DOHH2 (cell line): ENCODE results near the gene ZFPM1.

ENCODE experiments used
- H3F3A ChIP-seq: fragments of 200-600 bp; sonication (generic), shearing (Covaris generic); 2 replicates; pipeline ENCODE4 v1.6.0; 2016; ENCODE audit warnings: antibody characterized with exemption, mild to moderate bottlenecking; ENCODE audit not compliant: control insufficient read depth, insufficient read depth
- H3K27ac ChIP-seq: fragments of 200-600 bp; sonication (generic); 2 replicates; pipeline ENCODE4 v1.5.1; 2014; ENCODE audit warnings: low read depth, mild to moderate bottlenecking, low read length, moderate library complexity
- H3K27me3 ChIP-seq: fragments of 200-600 bp; sonication (generic); 2 replicates; pipeline ENCODE4 v1.6.1; 2014; ENCODE audit warnings: mild to moderate bottlenecking, low read length, mixed read lengths; ENCODE audit not compliant: control insufficient read depth
- H3K36me3 ChIP-seq: fragments of 200-600 bp; sonication (generic); 2 replicates; pipeline ENCODE4 v1.6.1; 2014; ENCODE audit warnings: mild to moderate bottlenecking, low read length, moderate library complexity, mixed read lengths; ENCODE audit not compliant: control insufficient read depth
- H3K4me1 ChIP-seq: fragments of 200-600 bp; sonication (generic); 2 replicates; pipeline ENCODE4 v1.6.1; 2014; ENCODE audit warnings: mild to moderate bottlenecking, low read length, mixed read lengths; ENCODE audit not compliant: control insufficient read depth
- H3K4me2 ChIP-seq: fragments of 200-600 bp; sonication (generic); 2 replicates; pipeline ENCODE4 v1.6.0; 2014; ENCODE audit warnings: mild to moderate bottlenecking, low read length, moderate library complexity
- H3K4me3 ChIP-seq: fragments of 200-600 bp; sonication (generic); 2 replicates; pipeline ENCODE4 v1.5.1; 2014; ENCODE audit warnings: mild to moderate bottlenecking, low read length, mixed read lengths
- H3K79me2 ChIP-seq: fragments of 200-600 bp; sonication (generic); 2 replicates; pipeline ENCODE4 v1.6.1; 2014; ENCODE audit warnings: mild to moderate bottlenecking, low read length, mixed read lengths; ENCODE audit not compliant: control insufficient read depth
- H3K9me2 ChIP-seq: fragments of 200-600 bp; sonication (generic); replicated peaks from 2 replicates; pipeline ENCODE4 v1.6.1; 2014; ENCODE audit warnings: mild to moderate bottlenecking, low read length, mixed read lengths; ENCODE audit not compliant: control insufficient read depth
- H3K9me3 ChIP-seq: fragments of 200-600 bp; sonication (generic); 2 replicates; pipeline ENCODE4 v1.6.1; 2014; ENCODE audit warnings: antibody characterized with exemption, low read length, mixed read lengths; ENCODE audit not compliant: control insufficient read depth, insufficient read depth
- H4K20me1 ChIP-seq: fragments of 200-600 bp; sonication (generic); 2 replicates; pipeline ENCODE4 v1.6.0; 2014; ENCODE audit warnings: low read depth, mild to moderate bottlenecking, antibody characterized with exemption, low read length, moderate library complexity; ENCODE audit not compliant: control insufficient read depth, insufficient read depth
- EZH2phosphoT487 ChIP-seq: fragments of 200-600 bp; sonication (generic); IDR thresholded peaks from 2 replicates; pipeline ENCODE4 v1.6.1; 2017; ENCODE audit warnings: borderline replicate concordance, mild to moderate bottlenecking, antibody characterized with exemption, low read length, moderate library complexity, mixed read lengths
- TF ChIP-seq, protein P1 (sequence below): fragments of 200-600 bp; sonication (generic); IDR thresholded peaks from one replicate; pipeline ENCODE4 v1.5.1; 2014; ENCODE audit warnings: antibody characterized with exemption, mild to moderate bottlenecking, low read depth, low read length; ENCODE audit not compliant: poor library complexity, severe bottlenecking

Gene ZFPM1

DNA sequence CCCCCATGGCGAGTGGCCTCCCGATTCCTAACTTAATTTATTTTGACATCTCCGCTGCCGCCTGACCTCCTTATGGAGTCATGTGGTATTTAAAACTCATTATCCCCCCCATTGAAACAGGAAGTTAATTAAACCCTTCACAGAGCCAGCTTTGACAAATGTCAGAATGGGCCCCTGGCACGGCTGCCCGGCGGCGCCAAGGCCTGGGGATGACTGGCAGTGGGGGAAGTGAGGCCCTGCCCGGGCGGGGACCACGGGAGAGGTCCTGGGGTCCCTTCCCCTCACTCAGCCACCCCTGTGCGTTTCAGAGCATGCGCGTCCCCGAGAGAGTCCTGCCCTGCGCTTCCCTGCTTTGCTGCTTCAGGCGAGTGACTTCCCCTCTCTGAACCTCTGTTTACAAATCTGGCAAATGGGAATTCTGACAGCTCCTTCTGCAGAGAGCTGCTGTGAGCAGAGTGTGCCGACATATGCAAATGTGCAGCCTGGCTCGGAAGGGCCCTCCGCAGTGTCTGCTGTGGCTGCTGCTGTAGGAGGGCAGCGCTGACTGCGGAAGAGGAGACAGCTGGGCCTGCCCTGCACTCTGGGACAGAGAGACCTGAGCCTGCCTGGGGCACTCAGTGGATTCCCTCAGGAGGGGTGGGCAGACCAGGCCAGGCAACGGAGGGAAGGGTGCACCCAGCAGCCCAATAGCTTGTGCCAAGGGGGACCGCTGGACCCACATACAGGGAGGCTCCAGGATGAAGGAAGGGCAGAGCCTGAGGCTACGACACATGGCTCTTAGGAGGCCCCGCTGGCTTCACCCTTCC lies 4.4 kb upstream of the ZFPM1 start:
- Histone ChIP-seq H3K4me1 (peaks cover 22% of the 10 kb centered on the region), H3K9me2 (no peaks in the 10 kb centered on the region), H3F3A (no peaks in the 10 kb centered on the region), H4K20me1 (no peaks in the 10 kb centered on the region), H3K79me2 (no peaks in the 10 kb centered on the region), H3K9me3 (no peaks in the 10 kb centered on the region), H3K36me3 (no peaks in the 10 kb centered on the region), H3K27ac (no peak overlapping the region), H3K4me3 (no peak overlapping the region), H3K4me2 (peak overlapping the region; percentile 24; the same call in 1 of the 2 replicates), H3K27me3 (peaks cover 5% of the 10 kb centered on the region)
- TF ChIP-seq, protein P1, sequence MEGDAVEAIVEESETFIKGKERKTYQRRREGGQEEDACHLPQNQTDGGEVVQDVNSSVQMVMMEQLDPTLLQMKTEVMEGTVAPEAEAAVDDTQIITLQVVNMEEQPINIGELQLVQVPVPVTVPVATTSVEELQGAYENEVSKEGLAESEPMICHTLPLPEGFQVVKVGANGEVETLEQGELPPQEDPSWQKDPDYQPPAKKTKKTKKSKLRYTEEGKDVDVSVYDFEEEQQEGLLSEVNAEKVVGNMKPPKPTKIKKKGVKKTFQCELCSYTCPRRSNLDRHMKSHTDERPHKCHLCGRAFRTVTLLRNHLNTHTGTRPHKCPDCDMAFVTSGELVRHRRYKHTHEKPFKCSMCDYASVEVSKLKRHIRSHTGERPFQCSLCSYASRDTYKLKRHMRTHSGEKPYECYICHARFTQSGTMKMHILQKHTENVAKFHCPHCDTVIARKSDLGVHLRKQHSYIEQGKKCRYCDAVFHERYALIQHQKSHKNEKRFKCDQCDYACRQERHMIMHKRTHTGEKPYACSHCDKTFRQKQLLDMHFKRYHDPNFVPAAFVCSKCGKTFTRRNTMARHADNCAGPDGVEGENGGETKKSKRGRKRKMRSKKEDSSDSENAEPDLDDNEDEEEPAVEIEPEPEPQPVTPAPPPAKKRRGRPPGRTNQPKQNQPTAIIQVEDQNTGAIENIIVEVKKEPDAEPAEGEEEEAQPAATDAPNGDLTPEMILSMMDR, result no peak
- no peak for TF ChIP-seq EZH2phosphoT487

DNA sequence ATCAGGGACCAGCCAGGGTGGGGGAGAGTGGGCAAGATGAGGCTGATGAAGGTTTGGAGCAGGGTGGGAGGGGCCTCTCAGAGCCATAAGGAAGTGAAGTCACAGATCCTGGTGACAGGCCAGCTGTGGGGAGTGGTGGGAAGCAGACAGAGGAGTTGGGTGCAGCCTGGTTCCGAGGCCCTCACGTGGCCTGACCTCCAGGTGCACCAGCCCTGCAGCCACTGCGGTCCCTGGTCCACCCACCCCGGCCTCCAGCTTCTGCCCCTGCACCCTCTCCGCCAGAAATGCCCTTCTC lies 3.9 kb upstream of the ZFPM1 start:
- Histone ChIP-seq H3K9me2 (no peaks in the 10 kb centered on the region), H3K4me3 (no peak overlapping the region), H3F3A (no peaks in the 10 kb centered on the region), H3K27ac (no peak overlapping the region), H3K36me3 (no peaks in the 10 kb centered on the region), H3K4me2 (no peak overlapping the region), H3K79me2 (no peaks in the 10 kb centered on the region), H3K9me3 (no peaks in the 10 kb centered on the region), H3K4me1 (peaks cover 27% of the 10 kb centered on the region), H4K20me1 (no peaks in the 10 kb centered on the region; the same call in 1 of the 2 replicates), H3K27me3 (peaks cover 10% of the 10 kb centered on the region)
- TF ChIP-seq, protein P1, result no peak
- TF ChIP-seq EZH2phosphoT487, result no peak

DNA sequence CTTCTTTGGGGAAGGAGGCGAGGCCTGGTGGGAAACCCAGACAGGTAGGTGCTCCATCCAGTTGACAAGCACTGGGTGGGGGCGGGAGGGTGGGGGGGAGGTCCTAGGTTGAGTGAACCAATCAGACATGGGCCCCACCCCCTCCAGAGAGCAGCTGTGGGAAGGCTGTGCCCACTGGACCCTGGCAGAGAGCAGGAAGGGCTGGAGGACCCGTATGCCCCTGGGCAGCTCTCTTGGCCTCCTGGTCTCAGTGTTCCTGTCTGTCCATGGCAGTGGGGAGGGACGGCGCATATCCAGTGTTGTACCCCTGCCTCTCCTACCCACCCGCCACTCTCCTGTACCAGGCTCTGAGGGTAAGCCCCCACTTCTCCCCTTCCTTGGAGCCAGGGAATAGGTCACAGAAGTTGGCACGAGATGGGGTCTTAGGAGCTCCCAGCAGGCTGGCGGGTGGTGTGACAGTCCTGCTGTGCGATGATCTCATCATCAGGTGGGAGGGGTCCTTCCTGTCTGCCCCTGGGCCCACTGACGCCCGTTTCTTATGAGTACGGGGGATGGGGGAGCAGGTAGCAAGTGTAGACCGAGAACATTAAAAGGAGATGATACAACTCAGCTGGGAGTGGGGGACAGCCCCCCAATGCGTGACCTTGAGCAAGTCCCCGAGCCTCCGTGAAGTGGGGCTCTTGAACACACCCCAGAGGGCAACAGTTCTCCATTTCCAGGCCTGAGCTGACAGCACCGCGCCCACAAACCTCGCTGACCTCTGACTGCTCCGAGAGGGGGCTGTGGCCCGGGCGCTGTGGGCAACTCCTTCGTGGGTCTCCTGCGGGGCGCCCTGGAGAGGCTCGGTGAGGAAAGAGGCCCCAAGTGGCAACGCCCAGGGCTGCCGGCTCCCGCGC lies 1.2 kb upstream of the ZFPM1 start:
- peak overlapping the region; percentile 85; the same call in 1 of the 2 replicates for H3K4me3 ChIP-seq
- H3K9me3 ChIP-seq, result no peaks in the 10 kb centered on the region
- peaks cover 39% of the 10 kb centered on the region for H3K4me1 ChIP-seq
- no peak overlapping the region for H3K27ac ChIP-seq
- H3K36me3 ChIP-seq, result no peaks in the 10 kb centered on the region
- H3K9me2 ChIP-seq, result no peaks in the 10 kb centered on the region
- H3K79me2 ChIP-seq, result no peaks in the 10 kb centered on the region
- TF ChIP-seq, protein P1, result no peak
- TF ChIP-seq EZH2phosphoT487, result no peak
- peaks cover 3% of the 10 kb centered on the region; the same call in 1 of the 2 replicates for H4K20me1 ChIP-seq
- H3K4me2 ChIP-seq, result peak overlapping the region; percentile 76
- H3K27me3 ChIP-seq, result peaks cover 35% of the 10 kb centered on the region
- H3F3A ChIP-seq, result no peaks in the 10 kb centered on the region
